Nephron (organoid): Measurements from ENCODE around the gene CST7.

Source experiments
- H3K27ac Mint-ChIP-seq, 3 experiments: 2 replicates each; pipeline ENCODE4 v1.8.0; 2020; ENCODE audit warnings: mixed read lengths in 3 of 3, mild to moderate bottlenecking in 2 of 3, moderate library complexity in 1 of 3
- H3K27me3 Mint-ChIP-seq: 2 replicates; pipeline ENCODE4 v1.8.0; 2021; ENCODE audit warnings: low read depth, mild to moderate bottlenecking, moderate library complexity, mixed read lengths
- H3K36me3 Mint-ChIP-seq: 2 replicates; pipeline ENCODE4 v1.8.0; 2020; ENCODE audit warnings: low read depth, mixed read lengths
- H3K4me1 Mint-ChIP-seq: 2 replicates; pipeline ENCODE4 v1.8.0; 2020; ENCODE audit warnings: mixed read lengths
- H3K4me3 Mint-ChIP-seq, 3 experiments: 2 replicates each; pipeline ENCODE4 v1.8.0; 2020; ENCODE audit warnings: mild to moderate bottlenecking in 3 of 3, mixed read lengths in 3 of 3, moderate library complexity in 2 of 3
- H3K9me3 Mint-ChIP-seq: 2 replicates; pipeline ENCODE4 v1.8.0; 2020; ENCODE audit warnings: mixed read lengths
- CTCF ChIP-seq, 3 experiments: fragments of 200-600 bp; sonication (generic); IDR thresholded peaks; one replicate each; pipeline ENCODE4 v1.5.0; 2021; ENCODE audit warnings: antibody characterized with exemption in 3 of 3; ENCODE audit not compliant: unreplicated experiment in 3 of 3

CST7 gene

GRCh38 chr20:24968278-24968800 is 19.3 kb downstream of the CST7 start:
- Mint-ChIP-seq H3K4me1 (peaks cover 11% of the 10 kb centered on the region), H3K36me3 (peaks cover 62% of the 10 kb centered on the region), H3K4me3 (no peak overlapping the region), H3K27me3 (no peaks in the 10 kb centered on the region), H3K9me3 (peaks cover 2% of the 10 kb centered on the region), H3K27ac (no peak overlapping the region)
- no peak for TF ChIP-seq CTCF (IDR thresholded peaks at IDR 0.05; ENCODE audit: unreplicated experiment in 3 of 3)

GRCh38 chr20:24969186-24970029 is 20.3 kb downstream of the CST7 start:
- no peaks in the 10 kb centered on the region for H3K27me3 Mint-ChIP-seq
- no peak overlapping the region for H3K4me3 Mint-ChIP-seq
- H3K27ac Mint-ChIP-seq: no peak overlapping the region
- H3K4me1 Mint-ChIP-seq: peaks cover 7% of the 10 kb centered on the region
- TF ChIP-seq CTCF (IDR thresholded peaks at IDR 0.05; ENCODE audit: unreplicated experiment in 3 of 3): no peak
- peaks cover 66% of the 10 kb centered on the region for H3K36me3 Mint-ChIP-seq
- peaks cover 2% of the 10 kb centered on the region for H3K9me3 Mint-ChIP-seq

DNA sequence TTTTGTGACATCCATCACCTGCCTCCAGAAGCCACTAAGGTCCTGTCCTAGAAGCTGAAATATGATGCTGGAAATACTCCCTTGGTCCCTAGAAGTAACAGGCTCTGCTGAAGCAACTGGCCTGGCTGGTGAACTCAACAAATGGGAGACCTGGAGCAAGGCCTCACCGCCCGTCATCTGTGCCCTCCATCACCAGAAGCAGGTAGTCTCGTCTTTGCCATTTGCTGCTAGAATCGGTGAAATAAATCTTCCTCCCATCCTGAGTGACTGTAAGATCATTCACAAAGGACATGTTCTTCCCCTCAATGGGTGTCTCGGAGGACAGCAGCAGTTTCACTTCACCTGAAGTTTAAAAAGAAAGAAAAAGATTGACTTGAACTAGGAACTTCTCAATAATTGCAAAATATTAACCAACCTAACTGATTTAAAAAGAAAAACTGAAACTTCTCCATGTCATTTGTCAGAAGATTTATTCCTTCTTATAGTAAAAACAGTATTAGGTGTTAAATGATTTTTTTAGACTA is 21.0 kb downstream of the CST7 start:
- H3K4me3 Mint-ChIP-seq: no peak overlapping the region
- H3K36me3 Mint-ChIP-seq: peaks cover 69% of the 10 kb centered on the region
- TF ChIP-seq CTCF (IDR thresholded peaks at IDR 0.05; ENCODE audit: unreplicated experiment in 3 of 3): no peak
- H3K9me3 Mint-ChIP-seq: peaks cover 6% of the 10 kb centered on the region
- no peaks in the 10 kb centered on the region for H3K27me3 Mint-ChIP-seq
- H3K27ac Mint-ChIP-seq: no peak overlapping the region
- H3K4me1 Mint-ChIP-seq: peaks cover under 1% of the 10 kb centered on the region

DNA sequence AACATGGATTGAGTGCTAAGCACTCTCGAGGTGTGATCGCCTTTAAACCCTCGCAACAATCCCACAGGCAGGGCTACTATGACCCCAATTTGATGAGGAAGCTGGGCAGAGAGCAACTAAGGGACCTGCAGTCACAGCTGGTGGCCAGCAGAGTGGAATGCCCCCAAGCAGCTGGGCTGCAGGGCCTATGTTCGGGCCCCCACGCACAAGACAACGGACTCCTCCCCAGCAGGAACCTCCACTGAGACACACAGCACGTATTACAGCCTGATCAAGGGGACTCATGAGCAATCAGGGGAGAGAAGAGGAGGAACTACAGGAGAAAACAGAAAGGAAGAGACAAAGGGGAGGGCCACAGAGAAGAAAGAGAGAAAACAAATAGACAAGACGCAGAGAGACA is 21.7 kb downstream of the CST7 start:
- H3K27me3 Mint-ChIP-seq: no peaks in the 10 kb centered on the region
- peaks cover 10% of the 10 kb centered on the region for H3K9me3 Mint-ChIP-seq
- H3K4me3 Mint-ChIP-seq: no peak overlapping the region
- TF ChIP-seq CTCF (IDR thresholded peaks at IDR 0.05; ENCODE audit: unreplicated experiment in 3 of 3): no peak
- peaks cover 75% of the 10 kb centered on the region for H3K36me3 Mint-ChIP-seq
- H3K4me1 Mint-ChIP-seq: no peaks in the 10 kb centered on the region
- H3K27ac Mint-ChIP-seq: no peak overlapping the region

DNA sequence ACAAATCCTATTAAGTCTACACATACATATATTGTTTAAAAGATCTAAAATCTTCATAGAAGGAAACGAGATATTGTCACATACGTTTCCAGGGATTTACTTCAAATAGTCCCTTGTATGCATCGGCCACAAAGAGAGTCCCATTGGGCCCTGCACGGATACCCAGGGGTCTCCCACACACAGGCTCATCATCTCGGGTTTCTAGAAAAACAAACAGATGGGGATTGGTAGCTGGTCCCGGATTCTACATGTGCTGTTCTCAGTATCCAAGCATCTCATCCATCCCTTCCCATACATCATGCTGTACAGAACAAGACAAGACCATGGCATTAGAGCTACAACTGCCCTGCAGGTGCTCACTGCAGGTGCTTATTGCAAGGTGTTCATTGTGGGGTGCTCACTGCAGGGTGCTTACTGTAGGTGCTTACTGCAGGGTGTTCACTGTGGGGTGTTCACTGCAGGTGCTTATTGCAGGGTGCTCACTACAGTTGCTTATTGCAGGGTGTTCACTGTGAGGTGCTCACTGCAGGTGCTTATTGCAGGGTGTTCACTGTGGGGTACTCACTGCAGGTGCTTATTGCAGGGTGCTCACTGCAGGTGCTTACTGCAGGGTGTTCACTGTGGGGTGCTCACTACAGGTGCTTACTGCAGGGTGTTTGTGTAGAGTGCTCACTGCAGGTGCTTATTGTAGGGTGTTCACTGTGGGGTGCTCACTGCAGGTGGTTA is 22.5 kb downstream of the CST7 start:
- no peak for TF ChIP-seq CTCF (IDR thresholded peaks at IDR 0.05; ENCODE audit: unreplicated experiment in 3 of 3)
- Mint-ChIP-seq H3K4me1 (no peaks in the 10 kb centered on the region), H3K9me3 (peaks cover 18% of the 10 kb centered on the region), H3K36me3 (peaks cover 79% of the 10 kb centered on the region), H3K4me3 (no peak overlapping the region), H3K27me3 (no peaks in the 10 kb centered on the region), H3K27ac (no peak overlapping the region)
